ENCODE measurements around the gene RGS19.

Gene RGS19

GRCh38 chr20:64108731-64109681 is 29.7 kb upstream of the RGS19 start:
- DNase-seq (ENCODE audit: low spot score) = no peak

GRCh38 chr20:64107736-64108457 is 28.6 kb upstream of the RGS19 start:
- DNase-seq (ENCODE audit: low spot score) = peak; percentile 70

- DNase-seq (ENCODE audit: low spot score) = peak; percentile 79
Observed at GRCh38 chr20:64106981-64107735, 27.8 kb upstream of the RGS19 start, which contains the start of gene NPBWR2. Gene NPBWR2, minus strand, starts transcription at chr20:64107565. Its CDS starts 734 bp downstream, at chr20:64106831.

GRCh38 chr20:64106435-64106961 is 27.2 kb upstream of the RGS19 start:
- no peak for DNase-seq (ENCODE audit: low spot score)

GRCh38 chr20:64105846-64106434 is 26.6 kb upstream of the RGS19 start:
- DNase-seq (ENCODE audit: low spot score) = no peak

GRCh38 chr20:64104667-64105451 is 25.5 kb upstream of the RGS19 start:
- DNase-seq (ENCODE audit: low spot score) = no peak

GRCh38 chr20:64103871-64104666 is 24.8 kb upstream of the RGS19 start:
- no peak for DNase-seq (ENCODE audit: low spot score)

GRCh38 chr20:64102647-64103354 is 23.5 kb upstream of the RGS19 start:
- DNase-seq (ENCODE audit: low spot score) = peak; percentile 64

GRCh38 chr20:64101731-64102621 is 22.7 kb upstream of the RGS19 start:
- DNase-seq (ENCODE audit: low spot score) = peak; percentile 82

- DNase-seq (ENCODE audit: low spot score) = no peak
Observed at GRCh38 chr20:64100946-64101688, 21.8 kb upstream of the RGS19 start.

- no peak for DNase-seq (ENCODE audit: low spot score)
Observed at GRCh38 chr20:64100566-64100888, 21.2 kb upstream of the RGS19 start.

- DNase-seq (ENCODE audit: low spot score) = peak; percentile 92
Observed at GRCh38 chr20:64099880-64100565, 20.7 kb upstream of the RGS19 start.

- no peak for DNase-seq (ENCODE audit: low spot score)
Observed at GRCh38 chr20:64099086-64099786, 19.9 kb upstream of the RGS19 start.

GRCh38 chr20:64098471-64099013 is 19.2 kb upstream of the RGS19 start:
- no peak for DNase-seq (ENCODE audit: low spot score)

GRCh38 chr20:64096535-64096934 is 17.2 kb upstream of the RGS19 start:
- no peak for DNase-seq (ENCODE audit: low spot score)

GRCh38 chr20:64095927-64096326 is 16.6 kb upstream of the RGS19 start:
- DNase-seq (ENCODE audit: low spot score) = no peak

All from NAMALWA (cell line).